Activated naive CD4-positive, alpha-beta T cell treated with Interleukin-2 at 50 U/mL for 16 hours (primary cell): ENCODE results near the gene SYP.

Source experiments
- DNase-seq: peaks from one replicate; pipeline ENCODE4 v3.0.0-alpha.2; 2020

The SYP gene

GRCh38 chrX:49199906-49200771, at the start of gene SYP:
SYP (minus strand) TSS chrX:49200193; CDS start chrX:49200186, 7 bp downstream.
- DNase-seq: peak; percentile 89

GRCh38 chrX:49249616-49250015, 49.6 kb upstream of the SYP start:
- no peak for DNase-seq

GRCh38 chrX:49249071-49249470, 49.1 kb upstream of the SYP start:
- no peak for DNase-seq

- DNase-seq: no peak
These were observed 48.2 kb upstream of the SYP start for GRCh38 chrX:49247916-49248811.

GRCh38 chrX:49247346-49247745, 47.4 kb upstream of the SYP start:
- no peak for DNase-seq

- no peak for DNase-seq
These were observed 46.5 kb upstream of the SYP start for GRCh38 chrX:49246541-49246940.

- DNase-seq: no peak
These were observed 44.2 kb upstream of the SYP start for GRCh38 chrX:49244207-49244606.

- no peak for DNase-seq
These were observed 43.2 kb upstream of the SYP start for GRCh38 chrX:49243166-49243565.

GRCh38 chrX:49242545-49243066, 42.6 kb upstream of the SYP start:
- DNase-seq: no peak

GRCh38 chrX:49238735-49239134, 38.7 kb upstream of the SYP start:
- no peak for DNase-seq

GRCh38 chrX:49237060-49237459, 37.1 kb upstream of the SYP start:
- DNase-seq: no peak

GRCh38 chrX:49233887-49234555, 34.0 kb upstream of the SYP start:
- no peak for DNase-seq

- DNase-seq: no peak
These were observed 33.2 kb upstream of the SYP start, which contains the start of gene CACNA1F for GRCh38 chrX:49233176-49233575. CACNA1F (minus strand) TSS chrX:49233340; CDS start chrX:49233309, 31 bp downstream.

- no peak for DNase-seq
These were observed 32.5 kb upstream of the SYP start for GRCh38 chrX:49232525-49232924.

GRCh38 chrX:49231333-49232000, 31.5 kb upstream of the SYP start:
- no peak for DNase-seq

- DNase-seq: peak; percentile 63
These were observed 30.7 kb upstream of the SYP start for GRCh38 chrX:49230500-49231232.

GRCh38 chrX:49228185-49228584, 28.2 kb upstream of the SYP start:
- no peak for DNase-seq

- DNase-seq: no peak
These were observed 27.7 kb upstream of the SYP start for GRCh38 chrX:49227726-49228125.

GRCh38 chrX:49226946-49227345, 27.0 kb upstream of the SYP start:
- DNase-seq: no peak

GRCh38 chrX:49225858-49226257, 25.9 kb upstream of the SYP start:
- no peak for DNase-seq

GRCh38 chrX:49221868-49222267, 21.9 kb upstream of the SYP start:
- no peak for DNase-seq

GRCh38 chrX:49220100-49220499, 20.1 kb upstream of the SYP start:
- DNase-seq: no peak
